K562 (cell line): ENCODE data around the gene PPFIA3. TPM values are rescaled to one million over a fixed set of nuclear protein-coding genes. Genes with fewer than 3 reads are reported as not detected.

Experiments
- ASH1L ChIP-seq: fragments of 450-650 bp; IDR thresholded peaks from 2 replicates; pipeline ENCODE4 v1.6.1; 2018; ENCODE audit warnings: borderline replicate concordance, mild to moderate bottlenecking, low read depth; ENCODE audit not compliant: partially characterized antibody
- ATF7 ChIP-seq: fragments of 450-650 bp; IDR thresholded peaks from 2 replicates; pipeline ENCODE4 v1.7.1; 2014; ENCODE audit warnings: mild to moderate bottlenecking, moderate library complexity
- CBX8 ChIP-seq: fragments of 200-600 bp; sonication (generic); IDR thresholded peaks from 2 replicates; pipeline ENCODE4 v1.6.1; 2012; ENCODE audit warnings: borderline replicate concordance, mixed run types, low read depth, mild to moderate bottlenecking, moderate library complexity, mixed read lengths, low read length, control low read depth, inconsistent platforms; ENCODE audit not compliant: poor library complexity, severe bottlenecking; ENCODE audit errors: extremely low read depth
- FOXA3 ChIP-seq, 2 experiments: fragments of 450-650 bp in 1 of 2; sonication (generic) in 1 of 2; formaldehyde crosslinking; IDR thresholded peaks in 1 of 2; conservative IDR thresholded peaks in 1 of 2; 2 replicates each; pipeline versions ENCODE4 v1.4.0 to v1.8.0; 2020 to 2022; ENCODE audit warnings: mild to moderate bottlenecking in 2 of 2, missing genetic modification reagents in 1 of 2
- FOXK2 ChIP-seq, 2 experiments: fragments of 450-650 bp; IDR thresholded peaks in 1 of 2; conservative IDR thresholded peaks in 1 of 2; 2 replicates each; pipeline ENCODE4 v1.6.1; 2016; ENCODE audit warnings: low read depth in 2 of 2, mild to moderate bottlenecking in 1 of 2
- GABPB1 ChIP-seq: sonication (generic); formaldehyde crosslinking; IDR thresholded peaks from 2 replicates; pipeline ENCODE4 v1.8.0; 2022; ENCODE audit warnings: mild to moderate bottlenecking, missing genetic modification reagents
- HMG20A ChIP-seq: fragments of 450-650 bp; formaldehyde crosslinking; conservative IDR thresholded peaks from 2 replicates; pipeline ENCODE4 v1.4.0; 2020; ENCODE audit warnings: mild to moderate bottlenecking, mixed read lengths
- KLF13 ChIP-seq: fragments of 450-650 bp; IDR thresholded peaks from 2 replicates; pipeline ENCODE4 v1.6.1; 2016; ENCODE audit warnings: missing genetic modification characterization, low read depth, mild to moderate bottlenecking, missing compliant biosample characterization, moderate library complexity, borderline replicate concordance
- NEUROD1 ChIP-seq: fragments of 150-350 bp; IDR thresholded peaks from 2 replicates; pipeline ENCODE4 v1.6.1; 2014; ENCODE audit warnings: borderline replicate concordance, low read length, low read depth; ENCODE audit not compliant: partially characterized antibody
- NFIX ChIP-seq: fragments of 250-450 bp; sonication (Bioruptor Pico); IDR thresholded peaks from 2 replicates; pipeline ENCODE4 v1.4.0; 2020; ENCODE audit warnings: low read depth, mild to moderate bottlenecking, moderate library complexity
- PHF8 ChIP-seq: fragments of 200-600 bp; sonication (generic); IDR thresholded peaks from 2 replicates; pipeline ENCODE4 v1.6.1; 2012; ENCODE audit warnings: mixed run types, mild to moderate bottlenecking, inconsistent platforms, low read length, moderate library complexity, borderline replicate concordance
- POLR2G ChIP-seq: fragments of 200-400 bp; formaldehyde crosslinking; IDR thresholded peaks from 2 replicates; pipeline ENCODE4 v1.6.1; 2017; ENCODE audit warnings: low read depth, mild to moderate bottlenecking, antibody characterized with exemption, low read length, moderate library complexity
- SMARCA5 ChIP-seq: fragments of 450-650 bp; IDR thresholded peaks from 2 replicates; pipeline ENCODE4 v1.6.1; 2016
- U2AF2 ChIP-seq: fragments of 200-400 bp; formaldehyde crosslinking; optimal IDR thresholded peaks from 2 replicates; pipeline ENCODE3; 2017; ENCODE audit warnings: low read depth, mild to moderate bottlenecking, low read length
- VEZF1 ChIP-seq: fragments of 200-800 bp; sonication (Bioruptor generic); IDR thresholded peaks from 2 replicates; pipeline ENCODE4 v1.6.1; 2017; ENCODE audit warnings: missing genetic modification characterization, missing compliant biosample characterization
- ZFX ChIP-seq: sonication (generic); formaldehyde crosslinking; IDR thresholded peaks from 2 replicates; pipeline ENCODE4 v1.8.0; 2022; ENCODE audit warnings: mild to moderate bottlenecking, missing genetic modification reagents, moderate library complexity
- ZKSCAN3 ChIP-seq: fragments of 250-450 bp; sonication (Bioruptor Pico); IDR thresholded peaks from 2 replicates; pipeline ENCODE4 v1.4.0; 2020
- ZNF124 ChIP-seq: sonication (generic); formaldehyde crosslinking; IDR thresholded peaks from 2 replicates; pipeline ENCODE4 v1.8.1; 2022; ENCODE audit warnings: missing genetic modification reagents
- ZNF134 ChIP-seq: fragments of 250-450 bp; sonication (Bioruptor Pico); conservative IDR thresholded peaks from 2 replicates; pipeline ENCODE4 v1.4.0; 2020
- ZNF143 ChIP-seq: sonication (generic); formaldehyde crosslinking; IDR thresholded peaks from 2 replicates; pipeline ENCODE4 v1.9.0; 2022; ENCODE audit warnings: mild to moderate bottlenecking, missing genetic modification reagents
- ZNF263 ChIP-seq: sonication (generic); formaldehyde crosslinking; IDR thresholded peaks from 2 replicates; pipeline ENCODE4 v1.8.0; 2022; ENCODE audit warnings: mild to moderate bottlenecking, missing genetic modification reagents, borderline replicate concordance
- ZNF551 ChIP-seq: fragments of 250-450 bp; sonication (Bioruptor Pico); IDR thresholded peaks from 2 replicates; pipeline ENCODE4 v1.5.0; 2021; ENCODE audit warnings: mild to moderate bottlenecking, moderate library complexity
- ZNF668 ChIP-seq: fragments of 250-450 bp; sonication (Bioruptor Pico); IDR thresholded peaks from 2 replicates; pipeline ENCODE4 v1.8.0; 2022; ENCODE audit warnings: mild to moderate bottlenecking, inconsistent platforms
- polyA plus RNA-seq, 8 experiments: library from polyadenylated mRNA; depleted of rRNA in 4 of 8; stranded (reverse) in 5 of 8; unstranded in 3 of 8; fragments of >200 nt; fragmentation: Nextera tagmentation in 2 of 8; fragmentation: Illumina TruSeq in 1 of 8; extraction: Ambion mirVana in 2 of 8; extraction: Trizol in 1 of 8; gene quantifications; 2 replicates each; pipeline versions ENCODE4 v1.2.1 to v1.2.3, GENCODE V29; 2011 to 2014; ENCODE audit warnings: inconsistent platforms in 1 of 8, missing spikeins in 1 of 8
- total RNA-seq, 7 experiments: library from RNA; depleted of rRNA in 6 of 7; stranded (reverse); fragments of >200 nt in 6 of 7; fragmentation: Illumina TruSeq in 2 of 7; extraction: Trizol in 2 of 7; gene quantifications; 2 replicates each; pipeline versions ENCODE4 v1.2.1 to v1.2.3, GENCODE V29; 2011 to 2021; ENCODE audit warnings: low replicate concordance in 1 of 7
- TF ChIP-seq, protein P1 (sequence below): fragments of 250-450 bp; sonication (Bioruptor Pico); IDR thresholded peaks from 2 replicates; pipeline ENCODE4 v1.8.0; 2022; ENCODE audit warnings: inconsistent platforms
- TF ChIP-seq, protein P2 (sequence below): fragments of 450-650 bp; formaldehyde crosslinking; IDR thresholded peaks from 2 replicates; pipeline ENCODE4 v1.4.0; 2022; ENCODE audit warnings: mild to moderate bottlenecking, moderate library complexity

PPFIA3 gene
- total and polyA plus RNA-seq, 9 of the 15 experiments (the other 6 are each of a cell fraction or from before 2014, with no cell fraction given) = 0.10 to 53.0 (median 17.6) TPM

DNA sequence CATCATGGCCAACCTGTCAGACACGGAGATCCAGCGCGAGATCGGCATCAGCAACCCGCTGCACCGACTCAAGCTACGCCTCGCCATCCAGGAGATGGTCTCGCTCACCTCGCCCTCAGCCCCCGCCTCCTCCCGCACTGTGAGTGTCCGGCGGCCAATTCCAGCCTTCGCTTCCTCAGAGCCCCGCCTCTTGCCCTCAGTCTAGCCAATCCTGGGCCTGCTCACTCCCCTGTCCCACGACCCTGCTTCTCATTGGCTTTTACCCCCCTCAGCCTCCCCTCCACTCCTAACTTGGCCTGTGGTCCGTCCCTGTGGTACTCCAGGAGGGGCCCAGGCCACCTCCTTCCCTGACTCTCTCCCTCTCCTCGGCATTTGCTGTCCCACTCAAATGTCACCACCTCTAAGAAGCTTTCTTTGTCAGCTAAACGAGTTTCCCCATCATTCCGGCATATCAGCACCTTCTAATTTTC lies 23.6 kb downstream of the PPFIA3 start (continued):
- TF ChIP-seq ZNF668 (no peak), ZNF124 (no peak), HMG20A (CRISPR knock-in tag) (no peak), GABPB1 (CRISPR knock-in tag) (peak; percentile 45; the same call in 1 of the 2 replicates), U2AF2 (no peak), CBX8 (no peak), NEUROD1 (peak; percentile 67), FOXK2 (conservative IDR thresholded peaks at IDR 0.05 in 1 of 2, IDR thresholded peaks at IDR 0.05 in 1 of 2; ENCODE audit: low read depth in 2 of 2) (no peak), FOXA3 (CRISPR knock-in tag; conservative IDR thresholded peaks at IDR 0.05 in 1 of 2, IDR thresholded peaks at IDR 0.05 in 1 of 2) (no peak), POLR2G (peak; percentile 67), PHF8 (peak; percentile 36; the same call in 1 of the 2 replicates), KLF13 (no peak), NFIX (CRISPR knock-in tag) (no peak), VEZF1 (CRISPR knock-in tag) (peak; percentile 94), ZNF134 (CRISPR knock-in tag) (no peak), ZNF551 (CRISPR knock-in tag) (no peak), ATF7 (0 out of 2 replicates have a peak, but pooled peaks have one; percentile 62), SMARCA5 (no peak), ZKSCAN3 (CRISPR knock-in tag) (no peak), ZFX (CRISPR knock-in tag) (peak; percentile 26; the same call in 1 of the 2 replicates), ZNF263 (no peak), ZNF143 (CRISPR knock-in tag) (no peak), ASH1L (peak; percentile 79)
- TF ChIP-seq, protein P1, sequence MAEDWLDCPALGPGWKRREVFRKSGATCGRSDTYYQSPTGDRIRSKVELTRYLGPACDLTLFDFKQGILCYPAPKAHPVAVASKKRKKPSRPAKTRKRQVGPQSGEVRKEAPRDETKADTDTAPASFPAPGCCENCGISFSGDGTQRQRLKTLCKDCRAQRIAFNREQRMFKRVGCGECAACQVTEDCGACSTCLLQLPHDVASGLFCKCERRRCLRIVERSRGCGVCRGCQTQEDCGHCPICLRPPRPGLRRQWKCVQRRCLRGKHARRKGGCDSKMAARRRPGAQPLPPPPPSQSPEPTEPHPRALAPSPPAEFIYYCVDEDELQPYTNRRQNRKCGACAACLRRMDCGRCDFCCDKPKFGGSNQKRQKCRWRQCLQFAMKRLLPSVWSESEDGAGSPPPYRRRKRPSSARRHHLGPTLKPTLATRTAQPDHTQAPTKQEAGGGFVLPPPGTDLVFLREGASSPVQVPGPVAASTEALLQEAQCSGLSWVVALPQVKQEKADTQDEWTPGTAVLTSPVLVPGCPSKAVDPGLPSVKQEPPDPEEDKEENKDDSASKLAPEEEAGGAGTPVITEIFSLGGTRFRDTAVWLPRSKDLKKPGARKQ (CRISPR knock-in tag) = no peak
- TF ChIP-seq, protein P2, sequence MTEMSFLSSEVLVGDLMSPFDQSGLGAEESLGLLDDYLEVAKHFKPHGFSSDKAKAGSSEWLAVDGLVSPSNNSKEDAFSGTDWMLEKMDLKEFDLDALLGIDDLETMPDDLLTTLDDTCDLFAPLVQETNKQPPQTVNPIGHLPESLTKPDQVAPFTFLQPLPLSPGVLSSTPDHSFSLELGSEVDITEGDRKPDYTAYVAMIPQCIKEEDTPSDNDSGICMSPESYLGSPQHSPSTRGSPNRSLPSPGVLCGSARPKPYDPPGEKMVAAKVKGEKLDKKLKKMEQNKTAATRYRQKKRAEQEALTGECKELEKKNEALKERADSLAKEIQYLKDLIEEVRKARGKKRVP (CRISPR knock-in tag) = no peak
